H1 (cell line): Measurements from ENCODE around the gene MORF4L1. TPM values are rescaled to one million over a fixed set of nuclear protein-coding genes. Genes with fewer than 3 reads are reported as not detected.

ENCODE experiments used
- CTCF ChIA-PET: fragments of 300-600 bp; sonication (Branson Sonifier 250); formaldehyde crosslinking; loops from one replicate; lab custom pipeline; 2021; ENCODE audit not compliant: partially characterized antibody; lab: Charles Lee
- POLR2A ChIA-PET: fragments of 300-600 bp; sonication (Branson Sonifier 250); formaldehyde crosslinking; loops from one replicate; lab custom pipeline; 2021; ENCODE audit warnings: inconsistent platforms; ENCODE audit not compliant: partially characterized antibody; lab: Charles Lee
- DNase-seq, 2 experiments: peaks; one replicate each; pipeline versions ENCODE4 v3.0.0 to v3.0.0-alpha.2; 2010 to 2022; ENCODE audit warnings: low spot score in 2 of 2, low read depth in 1 of 2, mixed read lengths in 1 of 2
- FAIRE-seq: peaks from 2 replicates; lab custom pipeline; 2011; peaks lifted over from hg19 to GRCh38; lab: Jason Lieb, UNC
- H2AFZ ChIP-seq: 2 replicates; pipeline ENCODE4 v1.8.1; 2012; ENCODE audit warnings: low read length, inconsistent platforms
- H2AK5ac ChIP-seq: 2 replicates; pipeline ENCODE4 v1.6.1; 2013; ENCODE audit warnings: low read depth, low read length
- H2BK120ac ChIP-seq: replicated peaks from 2 replicates; pipeline ENCODE3; 2013; ENCODE audit warnings: low read depth, low read length, inconsistent platforms
- H2BK12ac ChIP-seq: 2 replicates; pipeline ENCODE4 v1.6.1; 2013; ENCODE audit warnings: low read depth, low read length
- H2BK15ac ChIP-seq: 2 replicates; pipeline ENCODE4 v1.6.1; 2013; ENCODE audit warnings: low read length
- H2BK20ac ChIP-seq: 2 replicates; pipeline ENCODE4 v1.6.1; 2013; ENCODE audit warnings: low read length
- H2BK5ac ChIP-seq: 2 replicates; pipeline ENCODE4 v1.6.1; 2013; ENCODE audit warnings: low read depth, low read length
- H3K14ac ChIP-seq: 2 replicates; pipeline ENCODE4 v1.6.1; 2013; ENCODE audit warnings: inconsistent platforms; ENCODE audit not compliant: insufficient read length
- H3K18ac ChIP-seq: 2 replicates; pipeline ENCODE4 v1.6.1; 2013; ENCODE audit warnings: low read length; ENCODE audit errors: extremely low read depth
- H3K23ac ChIP-seq: 2 replicates; pipeline ENCODE4 v1.6.1; 2013; ENCODE audit warnings: inconsistent platforms; ENCODE audit not compliant: insufficient read length
- H3K23me2 ChIP-seq: 2 replicates; pipeline ENCODE4 v1.6.1; 2013; ENCODE audit warnings: low read depth, low read length
- H3K27ac ChIP-seq: 2 replicates; pipeline ENCODE4 v1.6.1; 2011; ENCODE audit warnings: low read depth, low read length, inconsistent platforms
- H3K27me3 ChIP-seq, 4 experiments: replicated peaks in 1 of 4; 1 replicate in 1 of 4; 2 replicates in 3 of 4; pipeline versions ENCODE4 v1.6.1 to v1.8.1; 2011 to 2013; ENCODE audit warnings: low read length in 3 of 4, mild to moderate bottlenecking in 3 of 4, inconsistent platforms in 2 of 4, mixed read lengths in 2 of 4, moderate library complexity in 1 of 4; ENCODE audit not compliant: control insufficient read depth in 3 of 4, insufficient read depth in 3 of 4; ENCODE audit errors: extremely low read depth in 1 of 4
- H3K36me3 ChIP-seq, 4 experiments: 2 replicates each; pipeline versions ENCODE4 v1.6.1 to v1.8.1; 2011 to 2013; ENCODE audit warnings: mild to moderate bottlenecking in 4 of 4, low read length in 3 of 4, moderate library complexity in 2 of 4, control low read depth in 1 of 4, inconsistent platforms in 1 of 4; ENCODE audit not compliant: insufficient read depth in 4 of 4, control insufficient read depth in 2 of 4
- H3K4ac ChIP-seq: replicated peaks from 2 replicates; pipeline ENCODE3; 2013; ENCODE audit warnings: low read length, low read depth, mixed read lengths, inconsistent platforms; ENCODE audit not compliant: insufficient read length
- H3K4me1 ChIP-seq, 4 experiments: replicated peaks in 1 of 4; 1 replicate in 1 of 4; 2 replicates in 3 of 4; pipeline versions ENCODE4 v1.6.1 to v1.8.1; 2011 to 2013; ENCODE audit warnings: low read length in 3 of 4, inconsistent platforms in 2 of 4, mixed read lengths in 1 of 4; ENCODE audit not compliant: insufficient read depth in 4 of 4, control insufficient read depth in 3 of 4
- H3K4me2 ChIP-seq, 2 experiments: 2 replicates each; pipeline versions ENCODE4 v1.6.1 to v1.8.1; 2011 to 2013; ENCODE audit warnings: low read depth in 2 of 2, low read length in 2 of 2, control low read depth in 1 of 2, inconsistent platforms in 1 of 2, mild to moderate bottlenecking in 1 of 2; ENCODE audit not compliant: insufficient read depth in 1 of 2
- H3K4me3 ChIP-seq, 4 experiments: fragments of 200-600, 300-600 bp in 1 of 4; sonication (generic), shearing (Covaris generic), sonication (Bioruptor Twin) in 1 of 4; 2 replicates each; pipeline versions ENCODE4 v1.5.1 to v1.8.1; 2011 to 2016; ENCODE audit warnings: low read length in 4 of 4, low read depth in 3 of 4, control low read depth in 2 of 4, inconsistent platforms in 2 of 4, mild to moderate bottlenecking in 2 of 4, mixed read lengths in 1 of 4, moderate library complexity in 1 of 4; ENCODE audit not compliant: insufficient read depth in 2 of 4; ENCODE audit errors: extremely low read depth in 1 of 4
- H3K56ac ChIP-seq: replicated peaks from 2 replicates; pipeline ENCODE3; 2013; ENCODE audit warnings: low read depth, mild to moderate bottlenecking, mixed read lengths, low read length, inconsistent platforms; ENCODE audit not compliant: insufficient read length
- H3K79me1 ChIP-seq: 2 replicates; pipeline ENCODE4 v1.6.1; 2013; ENCODE audit warnings: low read depth, low read length, control low read depth
- H3K79me2 ChIP-seq, 2 experiments: 2 replicates each; pipeline versions ENCODE4 v1.6.1 to v1.8.1; 2012 to 2013; ENCODE audit warnings: low read length in 2 of 2, mild to moderate bottlenecking in 2 of 2, inconsistent platforms in 1 of 2; ENCODE audit not compliant: insufficient read depth in 2 of 2, control insufficient read depth in 1 of 2
- H3K9ac ChIP-seq, 4 experiments: replicated peaks in 1 of 4; 1 replicate in 1 of 4; 2 replicates in 3 of 4; pipeline versions ENCODE4 v1.6.1 to v1.8.1; 2011 to 2013; ENCODE audit warnings: low read depth in 3 of 4, low read length in 3 of 4, control low read depth in 2 of 4, mild to moderate bottlenecking in 2 of 4, moderate library complexity in 2 of 4, inconsistent platforms in 1 of 4; ENCODE audit errors: extremely low read depth in 1 of 4
- H3K9me3 ChIP-seq, 2 experiments: 2 replicates each; pipeline versions ENCODE4 v1.6.1 to v1.8.1; 2012 to 2013; ENCODE audit warnings: mild to moderate bottlenecking in 2 of 2, moderate library complexity in 2 of 2, control low read depth in 1 of 2, inconsistent platforms in 1 of 2, low read depth in 1 of 2, low read length in 1 of 2, mixed read lengths in 1 of 2; ENCODE audit not compliant: insufficient read depth in 2 of 2
- H4K20me1 ChIP-seq, 2 experiments: replicated peaks in 1 of 2; 2 replicates each; pipeline versions ENCODE3 to v1.8.1; 2011 to 2013; ENCODE audit warnings: inconsistent platforms in 2 of 2, low read length in 2 of 2, mild to moderate bottlenecking in 1 of 2; ENCODE audit not compliant: insufficient read depth in 2 of 2, control insufficient read depth in 1 of 2
- H4K5ac ChIP-seq: 2 replicates; pipeline ENCODE4 v1.6.1; 2013; ENCODE audit warnings: low read length, low read depth, mixed read lengths, inconsistent platforms; ENCODE audit not compliant: insufficient read length
- H4K8ac ChIP-seq: 2 replicates; pipeline ENCODE4 v1.8.0; 2013; ENCODE audit warnings: mild to moderate bottlenecking, moderate library complexity, low read length, inconsistent platforms; ENCODE audit not compliant: insufficient read depth; ENCODE audit errors: extremely low read depth
- H4K91ac ChIP-seq: replicated peaks from 2 replicates; pipeline ENCODE3; 2013; ENCODE audit warnings: low read length, mixed read lengths, inconsistent platforms; ENCODE audit not compliant: insufficient read length
- ATF2 ChIP-seq: IDR thresholded peaks from 2 replicates; pipeline ENCODE4 v1.6.1; 2012; ENCODE audit warnings: low read length, inconsistent platforms
- POLR2AphosphoS5 ChIP-seq: IDR thresholded peaks from 2 replicates; pipeline ENCODE4 v1.6.1; 2011; ENCODE audit warnings: low read depth, low read length
- POU5F1 ChIP-seq: IDR thresholded peaks from 2 replicates; pipeline ENCODE4 v1.6.1; 2011; ENCODE audit warnings: low read depth, mild to moderate bottlenecking, low read length, moderate library complexity
- RNF2 ChIP-seq: fragments of 200-900, 300-1000 bp; sonication (generic); IDR thresholded peaks from 2 replicates; pipeline ENCODE4 v1.7.1; 2016; ENCODE audit warnings: borderline replicate concordance, low read depth, mild to moderate bottlenecking, antibody characterized with exemption, low read length; ENCODE audit not compliant: poor library complexity, severe bottlenecking; ENCODE audit errors: missing control alignments
- SAP30 ChIP-seq: fragments of 300-600 bp; sonication (generic); IDR thresholded peaks from 2 replicates; pipeline ENCODE4 v1.7.1; 2012; ENCODE audit warnings: low read length, moderate library complexity, mild to moderate bottlenecking, inconsistent platforms; ENCODE audit not compliant: insufficient read depth, insufficient replicate concordance
- SP1 ChIP-seq: IDR thresholded peaks from 2 replicates; pipeline ENCODE4 v1.6.1; 2011; ENCODE audit warnings: low read depth, low read length
- TAF7 ChIP-seq: optimal IDR thresholded peaks from 2 replicates; pipeline ENCODE3; 2011; ENCODE audit warnings: low read depth, mild to moderate bottlenecking, inconsistent platforms, low read length, moderate library complexity, borderline replicate concordance
- TBP ChIP-seq: IDR thresholded peaks from 2 replicates; pipeline ENCODE4 v1.6.1; 2011; ENCODE audit warnings: low read depth, low read length, improper control_type of control experiment
- WGBS, 2 experiments: shearing (Covaris generic) in 1 of 2; methylation state at CpG; one replicate each; pipeline versions ENCODE4 v1.1.6 to v1.1.7; 2013 to 2015; ENCODE audit warnings: low lambda C conversion rate in 2 of 2, mixed read lengths in 2 of 2, inconsistent platforms in 1 of 2, low coverage in 1 of 2, missing lambda C conversion rate in 1 of 2; ENCODE audit not compliant: insufficient replicate concordance in 2 of 2, insufficient coverage in 1 of 2, insufficient read length in 1 of 2; ENCODE audit errors: extremely low coverage in 1 of 2, missing lambda C conversion rate in 1 of 2; 5-methylcytosine and 5-hydroxymethylcytosine counted together
- polyA plus RNA-seq, 7 experiments: library from polyadenylated mRNA; depleted of rRNA in 3 of 7; stranded (reverse) in 5 of 7; unstranded in 2 of 7; fragments of >200 nt in 5 of 7; fragments of 200-250 nt in 2 of 7; gene quantifications; 1 replicate in 5 of 7; 2 replicates in 1 of 7; 4 replicates in 1 of 7; pipeline versions ENCODE4 v1.2.1 to v1.2.3, GENCODE V29; 2011 to 2013; ENCODE audit warnings: missing spikeins in 2 of 7, mixed read lengths in 2 of 7
- total RNA-seq: library from RNA; stranded (reverse); fragmentation: NEBNext Ultra II Directional; extraction: Animal tissue kit (Norgen Biotek cat#: 25700); gene quantifications from 2 replicates; pipeline ENCODE4 v1.2.1, GENCODE V29; 2021

MORF4L1 gene
- total and polyA plus RNA-seq, 2 of the 8 experiments (the other 6 are each of a cell fraction or from before 2014, with no cell fraction given) = 260 to 533 TPM

GRCh38 chr15:78873793-78874765 lies 1.4 kb downstream of the MORF4L1 start:
- peak overlapping the region; percentile 97 to 100 (median 99) for H3K4me3 ChIP-seq
- WGBS, 2 experiments = 1 to 100% methylated on average over 1 to 37 of the region's 38 CpGs
- TF ChIP-seq POLR2AphosphoS5 = peak; percentile 54; the same call in 1 of the 2 replicates
- no peak for TF ChIP-seq POU5F1
- TF ChIP-seq TAF7 = peak; percentile 2
- TF ChIP-seq RNF2 = no peak
- TF ChIP-seq SP1 = peak; percentile 3; the same call in 1 of the 2 replicates
- no peak for TF ChIP-seq TBP
- no peak; the same call in 1 of the 2 replicates for TF ChIP-seq ATF2
- TF ChIP-seq SAP30 = peak; percentile 56

More at GRCh38 chr15:78873793-78874765, 1.4 kb downstream of the MORF4L1 start:
- Histone ChIP-seq H3K4me1 (peaks cover 1 to 11% (median 7%) of the 10 kb centered on the region in 4 experiments; a peak in 3 of 7 replicates), H3K23ac (no peak overlapping the region), H3K56ac (peak overlapping the region; percentile 69), H4K20me1 (peaks cover 27 to 36% of the 10 kb centered on the region in 2 experiments), H3K9ac (peak overlapping the region; percentile 55 to 100 (median 100)), H3K79me1 (no peaks in the 10 kb centered on the region), H3K18ac (peak overlapping the region; percentile 72; the same call in 1 of the 2 replicates), H3K4ac (peak overlapping the region; percentile 96), H4K5ac (peak overlapping the region; percentile 57), H3K23me2 (peaks cover 4% of the 10 kb centered on the region; the same call in 1 of the 2 replicates), H3K79me2 (peaks cover 52 to 60% of the 10 kb centered on the region in 2 experiments), H2BK12ac (no peak overlapping the region; the same call in 1 of the 2 replicates), H3K9me3 (no peaks in the 10 kb centered on the region), H2BK15ac (no peak overlapping the region), H3K36me3 (no peaks in the 10 kb centered on the region), H4K8ac (peak overlapping the region; percentile 100; the same call in 1 of the 2 replicates), H3K27ac (peak overlapping the region; percentile 100), H2BK5ac (peak overlapping the region; percentile 100), H2BK20ac (no peak overlapping the region), H2AFZ (no peak overlapping the region), H2AK5ac (no peak overlapping the region), H2BK120ac (no peak overlapping the region), H3K4me2 (peak overlapping the region; percentile 66 to 68), H3K14ac (no peak overlapping the region), H4K91ac (peak overlapping the region; percentile 85), H3K27me3 (no peaks in the 10 kb centered on the region)
- ChIA-PET POLR2A (interaction anchor here (0.6 to 5.4 kb wide), 24 partner anchors 7 to 1876 kb away, joined by 3 to 59 read pairs (median 6); partner anchors contain the start of genes ADAMTS7 and CTSH), CTCF (interaction anchor here (0.6 to 4.2 kb wide), 11 partner anchors 11 to 1549 kb away, joined by 3 to 21 read pairs (median 5); partner anchors contain the start of gene ADAMTS7)
- DNase-seq (no peak), FAIRE-seq (no peak)
